ENCODE results near the gene IGF2BP3.
"Not testable (repeated sequence)": the region's sequence is repeated elsewhere in the genome, so short reads cannot be mapped to it uniquely, and the experiment has no call there.

The IGF2BP3 gene

GRCh38 chr7:23470330-23471105 lies at the start of gene IGF2BP3:
TSS of gene IGF2BP3 (minus strand) at chr7:23470491. CDS start at chr7:23470110, 381 bp downstream.
- no peak for DNase-seq (ENCODE audit: low read depth in 2 of 2)

DNA sequence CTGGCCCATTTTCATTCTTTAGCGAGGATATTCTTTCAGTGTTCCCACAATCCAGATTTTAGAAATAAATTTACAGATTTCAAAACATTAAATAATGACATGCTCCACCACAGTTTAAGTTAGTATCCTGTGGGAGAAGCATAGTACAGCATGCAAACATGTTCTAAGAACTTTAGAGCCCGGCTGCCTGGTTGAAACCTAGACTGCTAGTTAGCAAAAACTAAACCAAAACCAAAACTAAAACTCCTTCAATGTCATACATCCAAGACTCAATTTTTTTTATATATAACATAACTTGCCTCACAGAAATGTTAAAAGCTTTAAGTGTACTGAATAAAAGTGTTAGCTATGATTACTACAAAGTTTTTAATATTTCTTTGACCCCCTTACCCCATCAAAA lies 44.5 kb upstream of the IGF2BP3 start:
- no peak for DNase-seq (ENCODE audit: low read depth in 2 of 2)

GRCh38 chr7:23513746-23514145 lies 43.5 kb upstream of the IGF2BP3 start:
- not testable (repeated sequence) for DNase-seq (ENCODE audit: low read depth in 2 of 2)

GRCh38 chr7:23494009-23494408 lies 23.7 kb upstream of the IGF2BP3 start:
- DNase-seq (ENCODE audit: low read depth in 2 of 2) = no peak

- no peak for DNase-seq (ENCODE audit: low read depth in 2 of 2)
These were observed 21.2 kb upstream of the IGF2BP3 start for GRCh38 chr7:23491502-23491901.

DNA sequence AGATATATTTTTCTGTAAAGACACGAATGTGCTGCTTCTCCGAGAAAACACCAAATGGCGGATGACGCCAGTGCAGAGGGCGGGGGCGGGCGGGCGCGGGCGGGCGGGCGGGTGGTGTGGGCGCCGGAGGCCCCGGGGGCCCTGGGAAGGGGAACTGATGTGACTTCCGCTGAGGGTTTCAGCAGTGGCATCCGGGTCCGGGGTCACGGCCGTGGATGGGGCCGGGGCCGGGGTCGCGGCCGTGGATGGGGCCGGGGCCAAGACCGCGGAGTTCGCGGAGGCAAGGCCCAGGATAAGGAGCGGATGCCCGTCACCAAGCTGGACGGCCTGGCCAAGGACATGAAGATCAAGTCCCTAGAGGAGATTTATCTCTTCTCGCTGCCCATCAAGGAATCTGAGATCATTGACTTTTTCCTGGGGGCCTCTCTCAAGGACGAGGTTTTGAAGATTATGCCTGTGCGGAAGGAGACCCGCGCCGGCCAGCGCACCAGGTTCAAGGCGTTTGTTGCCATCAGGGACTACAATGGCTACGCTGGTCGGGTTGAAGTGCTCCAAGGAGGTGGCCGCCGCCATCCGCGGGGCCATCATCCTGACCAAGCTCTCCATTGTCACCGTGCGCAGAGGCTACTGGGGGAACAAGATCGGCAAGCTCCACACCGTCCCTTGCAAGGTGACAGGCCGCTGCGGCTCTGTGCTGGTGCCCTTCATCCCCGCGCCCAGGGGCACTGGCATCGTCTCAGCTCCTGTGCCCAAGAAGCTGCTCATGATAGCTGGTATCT lies 20.3 kb upstream of the IGF2BP3 start:
- peak in 1 of 2 donors; percentile 21 for DNase-seq (ENCODE audit: low read depth in 2 of 2)

DNA sequence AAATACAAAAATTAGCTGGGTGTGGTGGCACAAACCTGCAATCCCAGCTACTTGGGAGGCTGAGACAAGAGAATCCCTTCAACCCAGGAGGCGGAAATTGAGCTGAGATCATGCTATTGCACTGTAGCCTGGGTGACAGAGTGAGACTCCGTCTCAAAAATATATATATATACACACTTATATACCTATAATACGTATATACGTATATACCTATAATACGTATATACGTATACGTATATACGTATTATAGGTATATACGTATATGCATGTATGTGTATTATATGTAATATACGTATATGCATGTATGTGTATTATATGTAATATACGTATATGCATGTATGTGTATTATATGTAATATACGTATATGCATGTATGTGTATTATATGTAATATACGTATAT lies 18.4 kb upstream of the IGF2BP3 start:
- DNase-seq (ENCODE audit: low read depth in 2 of 2) = not testable (repeated sequence)

DNA sequence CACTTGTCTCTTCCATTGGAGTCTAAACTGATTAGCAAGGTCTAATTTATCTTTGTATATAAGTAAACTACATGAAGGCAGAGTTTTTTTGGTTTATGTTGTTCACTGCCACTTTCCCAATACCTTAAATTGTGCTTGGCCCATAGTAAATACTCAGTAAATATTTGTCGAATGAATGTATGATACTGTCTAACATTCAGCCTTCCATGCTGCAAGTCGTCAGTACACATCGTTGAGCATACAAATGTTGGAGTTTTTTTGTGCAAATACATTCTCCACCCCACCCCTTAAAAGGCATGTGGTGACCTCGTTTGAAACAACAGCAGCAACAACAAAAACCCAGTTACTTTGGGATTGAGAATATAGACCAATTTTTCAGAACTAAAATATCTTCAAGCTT lies 17.4 kb upstream of the IGF2BP3 start:
- no peak for DNase-seq (ENCODE audit: low read depth in 2 of 2)

DNA sequence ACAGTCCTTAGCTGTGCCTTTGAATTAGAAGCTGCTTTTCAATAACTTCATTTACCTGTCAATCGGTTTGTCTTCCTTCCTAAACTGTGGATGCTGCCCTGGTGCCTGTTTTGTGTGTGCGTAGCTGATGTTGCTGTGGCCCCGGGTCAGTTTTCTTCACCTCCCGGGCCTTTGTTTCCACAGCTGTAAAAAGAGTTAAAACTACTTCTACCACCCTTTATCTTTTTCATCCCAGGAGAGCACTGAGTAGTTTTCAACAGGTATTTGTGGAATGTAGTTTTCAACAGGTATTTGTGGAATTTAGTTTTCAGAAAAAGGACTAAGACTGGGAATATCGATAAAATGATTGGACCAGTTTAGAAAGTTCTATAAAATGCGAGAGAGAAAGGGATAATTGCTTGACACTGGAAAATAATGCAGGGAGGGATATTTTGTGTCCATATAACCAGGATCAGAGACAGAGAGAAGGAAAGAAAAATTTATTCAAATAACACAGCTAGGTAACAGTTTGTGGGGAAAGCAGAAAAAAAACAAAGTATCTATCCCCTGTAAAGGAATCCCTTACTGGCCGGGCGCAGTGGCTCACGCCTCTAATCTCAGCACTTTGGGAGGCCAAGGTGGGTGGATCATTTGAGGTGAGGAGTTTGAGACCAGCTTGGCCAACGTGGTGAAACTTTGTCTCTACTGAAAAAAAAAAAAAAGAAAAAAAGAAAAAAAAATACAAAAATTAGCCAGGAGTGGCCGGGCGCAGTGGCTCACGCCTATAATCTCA lies 15.9 kb upstream of the IGF2BP3 start:
- DNase-seq (ENCODE audit: low read depth in 2 of 2) = no peak

DNA sequence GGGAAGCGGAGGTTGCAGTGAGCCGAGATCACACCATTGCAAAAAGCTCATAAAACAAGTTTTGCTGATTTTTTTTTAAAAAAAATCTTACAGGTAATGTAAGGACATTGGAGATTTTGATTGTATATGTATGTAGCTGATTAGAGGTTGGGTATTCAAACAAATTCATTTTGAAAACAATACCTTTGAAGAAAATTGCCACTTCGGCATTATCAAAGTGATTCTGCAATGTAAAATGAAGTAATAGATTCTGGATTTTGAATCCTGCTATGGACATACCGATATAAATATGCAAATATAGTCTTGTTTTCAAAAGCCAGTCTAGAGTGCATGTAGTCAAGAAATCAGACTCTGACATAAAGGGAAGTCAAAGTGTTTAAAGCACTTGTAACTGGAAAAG lies 12.4 kb upstream of the IGF2BP3 start:
- DNase-seq (ENCODE audit: low read depth in 2 of 2) = no peak

DNA sequence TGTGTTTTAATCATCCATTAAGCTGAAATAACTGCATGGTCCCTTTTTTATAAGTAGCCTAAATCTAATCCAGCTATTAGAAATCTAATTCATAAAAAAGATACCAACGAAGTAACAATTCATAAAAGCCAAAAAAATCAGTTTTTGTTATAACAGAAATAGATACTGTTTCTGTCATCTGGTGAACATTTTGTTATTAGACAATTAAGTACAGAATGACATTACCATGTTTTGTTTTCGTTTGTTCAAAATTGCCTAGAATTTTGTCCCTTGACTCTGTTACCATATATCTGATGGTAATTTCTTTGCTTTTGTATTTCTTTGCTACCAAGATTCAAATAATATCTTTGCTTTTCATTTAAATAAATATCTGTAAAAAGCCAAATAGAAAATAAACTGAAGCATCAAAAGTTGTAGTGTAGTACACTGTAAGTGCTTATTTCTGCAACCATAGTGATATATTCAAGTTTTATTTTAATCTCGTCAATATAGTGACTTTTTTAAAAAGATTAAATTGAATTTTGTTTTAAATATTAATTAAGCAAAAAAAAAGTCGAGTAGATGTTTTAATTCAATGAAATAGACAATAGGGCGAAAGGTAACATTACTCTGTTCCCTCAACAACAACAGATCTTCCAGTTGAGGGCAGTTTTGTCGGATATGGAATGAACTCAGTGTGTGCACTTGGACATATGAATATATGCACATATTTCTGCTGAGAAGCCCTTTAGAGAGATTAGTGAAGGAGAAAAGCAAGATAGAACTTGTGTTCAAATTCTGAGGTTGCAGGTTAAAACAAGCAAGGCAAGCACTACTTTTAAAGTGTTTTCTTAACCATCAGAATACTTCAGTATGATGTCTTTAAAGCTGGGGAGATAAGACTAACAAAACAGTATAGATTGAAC lies 7.9 kb upstream of the IGF2BP3 start:
- no peak for DNase-seq (ENCODE audit: low read depth in 2 of 2)

GRCh38 chr7:23477157-23477499 lies 6.8 kb upstream of the IGF2BP3 start:
- no peak for DNase-seq (ENCODE audit: low read depth in 2 of 2)

DNA sequence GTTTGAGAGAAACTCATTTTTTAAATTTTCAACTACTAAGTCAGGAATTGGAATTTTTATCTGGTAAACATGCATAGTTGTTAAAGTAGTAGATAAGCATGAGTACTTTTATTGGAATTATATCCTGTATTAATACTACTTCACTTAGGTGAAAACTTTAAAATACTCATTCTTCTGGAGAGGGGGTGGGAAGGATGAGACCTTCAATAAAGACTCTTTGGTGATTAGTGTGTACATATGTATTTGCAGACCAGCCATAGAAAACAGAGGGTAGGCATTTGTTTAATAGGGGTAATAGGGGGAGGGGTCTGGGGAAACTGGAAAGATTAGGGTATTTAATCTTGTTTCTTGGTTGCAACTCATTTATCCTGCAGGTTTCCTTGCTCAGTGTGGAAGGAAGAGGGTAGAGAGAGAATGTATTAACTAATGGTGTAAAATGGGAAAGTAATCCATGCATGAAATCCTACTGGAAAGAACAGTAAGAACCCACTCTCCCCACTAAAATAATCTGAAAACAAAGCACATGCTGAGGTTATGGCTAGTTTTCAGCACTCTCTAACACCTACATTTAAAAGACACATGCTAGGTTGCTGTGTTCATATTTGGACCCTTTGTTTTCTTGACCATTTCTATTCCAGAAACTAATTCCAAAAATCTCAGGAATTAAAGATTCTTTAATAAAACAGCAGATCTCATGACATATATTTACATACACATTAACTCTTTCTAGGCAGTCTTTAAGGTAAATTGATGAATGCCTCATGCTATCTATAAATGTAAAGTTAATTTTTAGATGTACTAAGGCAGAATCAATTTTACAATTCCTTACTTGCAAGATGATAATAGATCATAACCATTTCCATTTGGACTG lies 6.2 kb upstream of the IGF2BP3 start:
- DNase-seq (ENCODE audit: low read depth in 2 of 2) = no peak

DNA sequence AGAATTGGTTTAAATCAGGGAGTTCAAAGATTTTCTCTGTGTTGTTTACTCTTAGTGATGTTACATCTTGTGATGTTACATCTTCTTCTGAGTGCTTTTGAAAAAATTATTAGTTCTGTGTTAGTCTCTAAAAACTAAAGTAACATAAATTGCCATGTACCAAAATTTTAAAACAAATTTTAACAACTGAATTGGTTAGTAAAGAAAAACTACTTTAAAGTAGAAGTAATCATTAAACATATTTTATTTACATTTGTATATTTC lies 5.2 kb upstream of the IGF2BP3 start:
- DNase-seq (ENCODE audit: low read depth in 2 of 2) = no peak

DNA sequence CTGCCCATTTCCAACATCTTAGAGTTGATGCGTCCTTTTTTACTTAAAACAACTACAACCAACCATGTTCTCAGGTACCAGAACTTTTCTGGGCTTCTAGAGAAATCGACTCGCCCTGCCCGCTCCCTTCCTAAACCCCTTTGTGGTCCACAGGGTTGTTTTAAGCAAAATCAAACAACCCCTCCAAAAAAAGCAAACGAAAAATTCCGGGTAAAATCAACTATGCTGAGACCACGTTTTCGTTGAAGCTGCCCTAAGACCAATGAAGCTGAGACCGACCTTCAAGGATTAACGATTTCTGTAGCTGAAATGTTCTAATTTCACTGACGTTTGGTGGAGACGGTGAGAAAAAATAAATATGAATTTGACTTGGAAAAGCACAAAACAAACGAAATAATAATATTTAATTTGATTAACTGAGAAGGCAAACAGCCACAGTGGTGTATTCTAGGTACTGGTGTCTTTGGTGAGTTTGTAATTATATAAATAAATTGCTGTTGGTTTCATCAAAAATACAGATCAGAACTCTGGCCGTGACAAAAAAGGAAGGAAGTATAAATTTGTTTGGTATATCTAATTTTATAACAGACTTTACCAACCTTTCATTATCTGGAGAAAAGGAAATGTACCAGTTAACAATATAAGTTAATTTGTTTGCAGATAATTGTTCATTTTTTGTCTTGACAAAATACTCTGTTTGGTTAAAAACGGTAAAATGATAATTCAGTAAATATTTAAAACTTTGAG lies 4.7 kb upstream of the IGF2BP3 start:
- no peak for DNase-seq (ENCODE audit: low read depth in 2 of 2)

DNA sequence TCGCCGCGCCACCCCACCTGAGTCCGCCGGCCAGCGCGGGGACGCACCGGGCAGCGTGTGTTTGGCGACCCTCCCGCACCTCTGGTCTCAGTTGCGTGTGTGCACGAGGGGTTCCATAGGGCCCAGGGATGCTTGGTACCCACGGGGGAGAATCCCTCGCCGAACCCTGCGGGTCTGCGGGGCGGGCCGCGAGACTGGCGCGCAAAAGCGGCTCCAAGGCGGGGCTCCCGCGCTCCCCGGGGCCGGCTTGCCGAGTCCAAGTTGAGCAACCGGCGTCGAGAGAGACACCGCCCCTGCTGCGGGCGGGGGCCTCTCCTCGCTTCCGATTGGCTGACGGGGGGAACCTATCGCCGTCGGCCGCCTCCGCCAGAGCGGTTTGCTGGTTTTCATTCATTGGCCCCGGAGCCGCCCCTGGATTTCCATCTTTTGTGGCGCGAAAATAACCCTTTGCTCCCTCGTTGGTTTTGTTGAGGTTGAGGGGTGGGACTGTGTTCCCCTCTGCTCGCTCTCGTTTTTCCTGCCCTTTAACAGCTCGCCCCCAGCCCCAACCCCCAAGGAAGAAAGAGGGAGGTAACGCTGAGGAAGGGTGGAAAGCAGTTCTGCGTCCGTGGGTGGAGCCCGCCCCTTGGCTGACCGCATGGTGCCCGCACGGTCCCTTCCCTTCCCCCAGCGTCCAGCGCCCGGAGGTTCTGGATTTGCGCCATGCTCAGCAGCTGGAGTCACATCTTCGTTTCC lies 4.0 kb upstream of the IGF2BP3 start:
- DNase-seq (ENCODE audit: low read depth in 2 of 2) = no peak

DNA sequence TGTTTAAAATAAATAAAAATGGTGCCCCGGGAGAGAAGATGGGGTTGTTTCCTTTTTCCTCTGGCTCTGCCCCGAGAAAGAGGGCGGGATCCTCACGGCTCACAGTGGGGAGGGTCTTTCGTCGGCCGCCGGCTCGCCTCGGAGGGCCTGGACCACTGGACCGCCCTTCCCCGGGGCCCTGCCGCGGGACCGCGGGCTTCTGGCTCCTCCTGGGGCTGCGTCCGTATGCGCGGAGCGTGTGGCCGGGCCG lies 3.5 kb upstream of the IGF2BP3 start:
- DNase-seq (ENCODE audit: low read depth in 2 of 2) = no peak

- DNase-seq (ENCODE audit: low read depth in 2 of 2) = no peak
These were observed 2.9 kb upstream of the IGF2BP3 start for GRCh38 chr7:23472956-23473843.

- no peak for DNase-seq (ENCODE audit: low read depth in 2 of 2)
These were observed 2.3 kb upstream of the IGF2BP3 start for GRCh38 chr7:23472556-23472955.

All from stimulated activated CD8-positive, alpha-beta memory T cell treated with anti-CD3 and anti-CD28 coated beads, Interleukin-2, amount 100 ng/mL, for 1 hour (primary cell).